ENCODE data around the gene CCDC63. TPM values are rescaled to one million over a fixed set of nuclear protein-coding genes. Genes with fewer than 3 reads are reported as not detected.

Gene CCDC63
- total and polyA plus RNA-seq, 2 of the 13 experiments (the other 11 are each of a cell fraction or from before 2014, with no cell fraction given) = not detected

GRCh38 chr12:110940933-110941332, 94.1 kb downstream of the CCDC63 start (continued):
- TF ChIP-seq HMGXB3 (CRISPR knock-in tag; IDR thresholded peaks at IDR 0.05; ENCODE audit: borderline replicate concordance) (no peak), MYC (CRISPR knock-in tag; IDR thresholded peaks at IDR 0.05; ENCODE audit: borderline replicate concordance) (no peak), ZNF121 (CRISPR knock-in tag; IDR thresholded peaks at IDR 0.05) (no peak), MXD4 (CRISPR knock-in tag; IDR thresholded peaks at IDR 0.05) (no peak), KLF6 (CRISPR knock-in tag; IDR thresholded peaks at IDR 0.05) (no peak), ZNF788 (CRISPR knock-in tag; IDR thresholded peaks at IDR 0.05; ENCODE audit: borderline replicate concordance) (no peak), ZFP41 (CRISPR knock-in tag; IDR thresholded peaks at IDR 0.05; ENCODE audit: borderline replicate concordance) (no peak), SKI (IDR thresholded peaks at IDR 0.05; ENCODE audit: partially characterized antibody) (no peak), HHEX (CRISPR knock-in tag; IDR thresholded peaks at IDR 0.05) (no peak)

GRCh38 chr12:110941391-110941790, 94.6 kb downstream of the CCDC63 start:
- no peak overlapping the region for H3K4me2 ChIP-seq (ENCODE audit: low read depth, low read length)
- H4K20me1 ChIP-seq (ENCODE audit: insufficient read depth, low read length) = no peaks in the 10 kb centered on the region
- DNase-seq (ENCODE audit: low spot score) (no peak), FAIRE-seq (no peak), ATAC-seq (no peak)
- ChIA-PET POLR2A (no interaction called here), CTCF (ENCODE audit: low intra/inter-chr PET ratio, low total read pairs) (no interaction called here)
- intact Hi-C loops (cut with micrococcal nuclease; ENCODE audit: unreplicated experiment) = no loop called here
- no peaks in the 10 kb centered on the region; a peak in 3 of 5 replicates for H3K27me3 ChIP-seq (ENCODE audit: control insufficient read depth in 1 of 2, insufficient read depth in 2 of 2, low read length in 2 of 2)
- 40% methylated on average over 4 of the region's 6 CpGs for WGBS (ENCODE audit: low lambda C conversion rate)
- H3K27ac ChIP-seq (ENCODE audit: extremely low read length, insufficient read depth, low read length) = no peak overlapping the region
- in situ Hi-C loops (cut with HindIII; ENCODE audit: extremely low pct_ligation_motif_present, low pct_unique_long_range_greater_than_20kb) = no loop called here
- no peaks in the 10 kb centered on the region for H3K36me3 ChIP-seq (replicated peaks in 1 of 2; ENCODE audit: control insufficient read depth in 1 of 2, insufficient read depth in 2 of 2, low read length in 2 of 2)
- H2AFZ ChIP-seq (ENCODE audit: low read length) = no peak overlapping the region
- no peak overlapping the region for H3K9ac ChIP-seq (ENCODE audit: insufficient read depth, low read depth, low read length)
- no peaks in the 10 kb centered on the region for H3K79me2 ChIP-seq (ENCODE audit: insufficient read depth, low read length)
- H3K9me3 ChIP-seq (ENCODE audit: low read length) = 0 out of 2 replicates have a peak, but pooled peaks cover 6% of the 10 kb centered on the region
- no peaks in the 10 kb centered on the region for H3K4me1 ChIP-seq (ENCODE audit: insufficient read depth, low read length)
- no peak overlapping the region for H3K4me3 ChIP-seq (replicated peaks in 1 of 3; ENCODE audit: insufficient read depth in 1 of 3, low read depth in 2 of 3, low read length in 3 of 3)
- TF ChIP-seq STAT5B (CRISPR knock-in tag; IDR thresholded peaks at IDR 0.05) = no peak
- BruUV-seq (replicated peaks) = no TSS peak

Measured in HepG2 (cell line).